Aorta (tissue), 5 donors: ENCODE data around the gene INPPL1. TPM values are rescaled to one million over a fixed set of nuclear protein-coding genes. Genes with fewer than 3 reads are reported as not detected.
A peak's percentile ranks its signal among the peaks of the same experiment; 100 is the strongest.

Source experiments
- ATAC-seq: fragments of 200-7000 bp; cut with Tn5 transposase; one replicate; pipeline ENCODE4 v1.9.1; 2022; ENCODE audit warnings: moderate library complexity; ENCODE audit not compliant: low FRiP score
- DNase-seq, 2 donors: peaks; one replicate each; pipeline ENCODE4 v3.0.0-alpha.2; 2020
- H3K27ac ChIP-seq, 2 donors: one replicate each; pipeline ENCODE4 v1.5.1; 2013; ENCODE audit warnings: low read length in 2 of 2, mild to moderate bottlenecking in 2 of 2, moderate library complexity in 2 of 2, control low read depth in 1 of 2, inconsistent platforms in 1 of 2, low read depth in 1 of 2
- H3K27me3 ChIP-seq, 2 donors: one replicate each; pipeline ENCODE4 v1.6.1; 2013; ENCODE audit warnings: control low read depth in 1 of 2, low read length in 1 of 2, mild to moderate bottlenecking in 1 of 2, moderate library complexity in 1 of 2; ENCODE audit not compliant: insufficient read depth in 2 of 2, control insufficient read depth in 1 of 2
- H3K36me3 ChIP-seq, 2 donors: one replicate each; pipeline ENCODE4 v1.6.1; 2013; ENCODE audit warnings: control low read depth in 1 of 2, low read length in 1 of 2, mild to moderate bottlenecking in 1 of 2; ENCODE audit not compliant: insufficient read depth in 2 of 2, control insufficient read depth in 1 of 2
- H3K4me1 ChIP-seq, 2 donors: one replicate each; pipeline ENCODE4 v1.6.1; 2013; ENCODE audit warnings: low read length in 2 of 2, control low read depth in 1 of 2, mild to moderate bottlenecking in 1 of 2, moderate library complexity in 1 of 2; ENCODE audit not compliant: insufficient read depth in 2 of 2, control insufficient read depth in 1 of 2
- H3K4me3 ChIP-seq, 2 donors: one replicate each; pipeline ENCODE4 v1.5.1; 2013; ENCODE audit warnings: low read length in 2 of 2, control low read depth in 1 of 2, mild to moderate bottlenecking in 1 of 2
- H3K9me3 ChIP-seq: one replicate; pipeline ENCODE4 v1.6.1; 2013; ENCODE audit warnings: mild to moderate bottlenecking, low read length; ENCODE audit not compliant: control insufficient read depth
- WGBS, 2 donors: extraction: QIAGEN DNeasy Blood & Tissue Kit; methylation state at CpG; one replicate each; pipeline ENCODE4 v1.1.7; 2013; 5-methylcytosine and 5-hydroxymethylcytosine counted together
- intact Hi-C, 2 donors: fragments of 100-400 bp; cut with DNase I; formaldehyde crosslinking; loops; one replicate each; pipeline versions ENCODE4 v1.14.2 to v1.15.0; 2022
- polyA plus RNA-seq, 2 donors: library from polyadenylated mRNA; stranded (reverse); fragments of 200-250 nt; gene quantifications; one replicate each; pipeline ENCODE4 v1.2.3, GENCODE V29; 2013
- total RNA-seq, 2 donors: library from RNA; stranded (reverse); fragmentation: NEBNext Ultra II Directional; extraction: Animal tissue kit (Norgen Biotek cat#: 25700); gene quantifications; one replicate each; pipeline ENCODE4 v1.2.1, GENCODE V29; 2021
- donor health status: healthy with polysubstance abuse.
- donor health status: Bipolar disorder and iron deficiency.
- donor health status: DM: no; HTN: no; CAD: no.
- donor health status: DM: no; HTN: no; CAD: no.
- donor health status: DM: yes; HTN: yes; CAD: no.

INPPL1 gene
- total and polyA plus RNA-seq, 4 donors, result 21.9 to 166 (median 132) TPM

DNA sequence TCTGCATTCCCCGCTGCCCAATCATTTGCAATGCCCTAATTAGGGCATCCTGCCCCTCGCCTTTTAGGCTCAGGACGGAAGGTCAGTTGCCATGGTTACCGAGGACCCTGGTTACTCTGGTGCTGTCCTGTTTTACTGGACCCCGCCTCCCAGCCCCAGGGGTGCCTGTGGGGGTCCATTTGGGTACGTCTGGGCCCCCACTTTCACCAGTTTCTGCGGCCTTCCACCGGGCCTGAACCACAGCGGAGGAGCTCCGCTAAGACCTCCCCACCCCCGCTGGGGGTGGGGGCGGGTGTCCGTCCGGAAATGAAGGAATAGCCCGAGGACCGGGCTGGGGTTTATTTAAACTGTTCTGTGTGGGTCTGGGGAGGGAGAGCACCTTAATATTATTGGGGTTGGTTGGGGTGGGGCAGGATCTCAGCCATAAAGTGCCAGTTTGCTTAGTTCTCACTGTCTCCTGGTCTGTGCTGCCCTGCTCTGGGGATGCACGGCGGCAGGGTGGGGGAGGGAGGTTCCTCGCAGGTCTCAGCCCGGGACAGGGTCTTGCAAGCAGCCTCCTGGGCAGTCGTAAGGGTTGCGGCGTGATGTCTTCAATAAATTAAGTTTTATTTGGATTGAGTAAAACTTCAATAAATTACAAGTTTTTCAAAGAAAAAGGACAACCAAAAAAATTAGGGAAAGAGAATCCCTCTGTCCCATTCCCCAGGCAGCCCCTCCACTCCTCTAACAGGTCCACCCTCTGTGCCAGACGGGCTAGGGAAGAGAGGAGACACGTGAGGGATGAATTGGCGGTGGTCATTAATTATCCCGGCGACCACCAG lies 14.1 kb downstream of the INPPL1 start:
- ATAC-seq (no peak), DNase-seq (no peak)
- peaks cover 0 to 3% of the 10 kb centered on the region in 2 donors for H3K27me3 ChIP-seq
- no peaks in the 10 kb centered on the region for H3K4me1 ChIP-seq
- peaks cover 0 to 3% of the 10 kb centered on the region in 2 donors for H3K36me3 ChIP-seq
- WGBS, 2 donors, result 71 to 74% methylated on average over 28 of the region's 28 CpGs
- H3K9me3 ChIP-seq, result no peaks in the 10 kb centered on the region
- no peak overlapping the region for H3K4me3 ChIP-seq
- no peak overlapping the region for H3K27ac ChIP-seq
- intact Hi-C loops, result loop anchor here in 1 of 2 donors (10.0 kb wide), 1 partner anchor 124 kb away; the partner anchor contains the start of gene ANAPC15

- Histone ChIP-seq H3K9me3 (no peaks in the 10 kb centered on the region), H3K4me3 (peak overlapping the region; percentile 15 to 17), H3K4me1 (no peaks in the 10 kb centered on the region), H3K27ac (no peak overlapping the region), H3K36me3 (peaks cover 0 to 1% of the 10 kb centered on the region in 2 donors), H3K27me3 (peaks cover 0 to 3% of the 10 kb centered on the region in 2 donors)
- ATAC-seq, result no peak
- WGBS, 2 donors, result 14% methylated on average over 23 to 25 of the region's 25 CpGs
- peak in 1 of 2 donors; percentile 75 for DNase-seq
- intact Hi-C loops, result loop anchor here in 1 of 2 donors (10.0 kb wide), 1 partner anchor 125 kb away; the partner anchor contains the start of gene ANAPC15
Measured at GRCh38 chr11:72239313-72239848, 14.8 kb downstream of the INPPL1 start.

DNA sequence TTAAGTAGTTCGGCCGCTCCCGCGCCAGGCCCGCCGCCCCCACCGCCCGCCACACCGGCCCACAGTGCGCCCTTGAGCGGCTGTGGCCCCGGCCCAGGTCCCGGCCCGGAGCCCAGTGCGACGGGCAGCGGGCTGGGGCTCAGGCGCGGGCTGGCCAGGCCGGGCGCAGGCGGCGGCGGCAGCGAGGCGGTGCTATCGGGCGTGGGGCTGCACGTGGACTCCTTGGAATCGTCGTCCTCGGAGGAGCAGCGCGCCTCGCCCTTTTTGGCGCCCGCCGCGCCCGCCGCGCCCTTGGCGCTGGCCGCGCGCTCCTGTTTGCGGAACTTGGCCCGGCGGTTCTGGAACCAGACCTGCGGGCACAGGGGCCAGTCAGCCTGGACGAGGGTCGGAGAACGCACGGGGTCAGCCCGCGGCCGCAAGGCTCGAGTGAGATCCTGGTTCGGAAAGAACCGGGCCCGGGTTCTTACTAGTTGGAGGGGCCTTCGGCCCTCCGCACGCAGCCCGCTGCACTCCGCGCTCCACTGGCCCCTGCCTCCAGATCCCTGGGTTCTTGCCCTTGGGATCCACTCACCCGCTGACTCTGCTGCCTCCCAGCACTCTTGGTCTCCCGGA lies 15.4 kb downstream of the INPPL1 start:
- peak; percentile 66 for ATAC-seq
- H3K4me1 ChIP-seq, result no peaks in the 10 kb centered on the region
- intact Hi-C loops, result loop anchor here in 1 of 2 donors (10.0 kb wide), 1 partner anchor 125 kb away; the partner anchor contains the start of gene ANAPC15
- peaks cover 0 to 5% of the 10 kb centered on the region in 2 donors for H3K27me3 ChIP-seq
- peak; percentile 76 to 88 for DNase-seq
- no peaks in the 10 kb centered on the region for H3K9me3 ChIP-seq
- peaks cover 0 to 1% of the 10 kb centered on the region in 2 donors for H3K36me3 ChIP-seq
- peak overlapping the region; percentile 15 to 17 for H3K4me3 ChIP-seq
- H3K27ac ChIP-seq, result no peak overlapping the region
- 0 to 1% methylated on average over 21 to 69 of the region's 69 CpGs for WGBS, 2 donors

DNA sequence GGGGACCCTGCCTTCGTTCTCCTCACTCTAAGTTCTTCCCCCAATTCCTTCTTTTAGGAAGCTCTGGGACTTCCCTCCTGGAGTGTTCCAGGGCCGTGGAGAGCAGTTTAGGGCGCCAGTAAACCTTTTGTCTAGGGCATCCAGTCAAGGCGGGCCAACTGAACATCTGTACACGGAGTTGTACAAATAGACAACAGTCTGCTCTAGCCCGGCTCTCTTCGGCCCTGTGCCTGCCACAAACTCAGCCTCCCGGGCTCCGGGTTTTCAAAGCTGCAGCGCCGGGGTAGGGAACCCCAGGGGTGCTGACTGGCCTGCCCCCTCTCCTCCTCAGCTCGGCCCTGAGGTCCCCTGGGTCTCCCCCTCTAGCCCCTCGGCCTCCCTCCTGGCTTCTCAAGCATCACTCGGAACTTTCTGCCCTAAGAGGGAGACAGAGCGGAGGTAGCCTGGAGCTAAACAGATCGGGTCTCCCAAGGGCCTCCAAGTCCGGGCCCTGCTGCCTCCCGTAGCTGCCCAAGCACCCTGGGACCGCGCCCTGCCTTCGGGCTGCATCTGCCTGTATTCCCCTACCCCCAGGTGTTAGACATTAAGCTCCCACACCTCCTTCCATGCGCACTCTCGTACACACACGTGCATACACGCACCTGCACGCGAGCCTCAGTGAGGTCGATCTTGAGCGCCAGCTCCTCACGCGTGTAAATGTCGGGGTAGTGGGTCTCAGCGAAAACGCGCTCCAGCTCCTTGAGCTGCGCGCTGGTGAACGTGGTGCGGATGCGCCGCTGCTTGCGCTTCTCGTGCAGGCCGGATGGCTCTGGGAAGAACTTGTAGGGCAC lies 16.1 kb downstream of the INPPL1 start:
- H3K27ac ChIP-seq, result no peak overlapping the region
- no peak for ATAC-seq

DNA sequence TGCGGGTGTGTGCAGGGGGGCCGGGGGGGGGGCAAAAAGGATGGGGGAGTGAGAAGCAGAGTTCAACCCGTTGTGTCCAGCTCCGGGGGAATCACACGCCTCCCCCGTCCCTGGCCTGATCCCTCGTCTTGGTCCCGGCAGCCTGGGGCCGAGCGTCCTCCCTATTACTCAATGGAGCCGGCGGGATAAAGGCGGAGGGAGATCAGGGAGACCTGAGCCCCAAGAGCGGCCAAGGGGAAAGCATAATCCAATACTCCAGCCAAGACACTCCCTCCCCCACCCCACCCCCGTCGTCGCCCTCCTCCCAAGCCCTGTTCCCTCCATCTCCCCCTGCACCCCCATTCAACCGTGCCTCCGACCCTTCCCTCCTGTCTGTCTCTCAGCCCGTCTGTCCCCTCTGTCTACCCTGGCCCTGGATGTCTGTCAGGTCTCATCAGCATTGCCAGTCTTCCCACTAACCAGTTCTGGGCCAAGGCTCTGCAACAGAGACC lies 16.8 kb downstream of the INPPL1 start:
- intact Hi-C loops, result no loop called here
- H3K4me1 ChIP-seq, result no peaks in the 10 kb centered on the region
- DNase-seq (peak in 1 of 2 donors; percentile 75), ATAC-seq (no peak)
- 21 to 31% methylated on average over 15 to 20 of the region's 20 CpGs for WGBS, 2 donors
- no peak overlapping the region for H3K4me3 ChIP-seq
- peaks cover 0 to 5% of the 10 kb centered on the region in 2 donors for H3K27me3 ChIP-seq
- H3K27ac ChIP-seq, result no peak overlapping the region
- no peaks in the 10 kb centered on the region for H3K36me3 ChIP-seq
- H3K9me3 ChIP-seq, result no peaks in the 10 kb centered on the region

More for the DNA sequence above, 16.1 kb downstream of the INPPL1 start:
- intact Hi-C loops, result no loop called here
- no peaks in the 10 kb centered on the region for H3K4me1 ChIP-seq
- H3K4me3 ChIP-seq, result peak overlapping the region in 1 of 2 donors; percentile 17
- 9 to 14% methylated on average over 43 to 44 of the region's 44 CpGs for WGBS, 2 donors
- H3K9me3 ChIP-seq, result no peaks in the 10 kb centered on the region
- peaks cover 0 to 1% of the 10 kb centered on the region in 2 donors for H3K36me3 ChIP-seq
- peaks cover 0 to 5% of the 10 kb centered on the region in 2 donors for H3K27me3 ChIP-seq
- peak in 1 of 2 donors; percentile 72 for DNase-seq

- H3K4me3 ChIP-seq, result no peak overlapping the region
- 98 to 100% methylated on average over 2 of the region's 2 CpGs for WGBS, 2 donors
- H3K27me3 ChIP-seq, result peaks cover 0 to 5% of the 10 kb centered on the region in 2 donors
- no peak overlapping the region for H3K27ac ChIP-seq
- intact Hi-C loops, result no loop called here
- ATAC-seq (no peak), DNase-seq (no peak)
- no peaks in the 10 kb centered on the region for H3K9me3 ChIP-seq
- no peaks in the 10 kb centered on the region for H3K36me3 ChIP-seq
- H3K4me1 ChIP-seq, result no peaks in the 10 kb centered on the region
Measured at GRCh38 chr11:72242141-72242540, 17.6 kb downstream of the INPPL1 start.

GRCh38 chr11:72243173-72244059 lies 18.8 kb downstream of the INPPL1 start:
- DNase-seq, result peak in 1 of 2 donors; percentile 73

More at GRCh38 chr11:72243173-72244059, 18.8 kb downstream of the INPPL1 start:
- ATAC-seq, result no peak
- Histone ChIP-seq H3K27ac (no peak overlapping the region), H3K4me1 (no peaks in the 10 kb centered on the region), H3K27me3 (peaks cover 0 to 5% of the 10 kb centered on the region in 2 donors), H3K36me3 (no peaks in the 10 kb centered on the region), H3K9me3 (no peaks in the 10 kb centered on the region), H3K4me3 (no peak overlapping the region)
- intact Hi-C loops, result no loop called here
- WGBS, 2 donors, result 27 to 32% methylated on average over 43 to 58 of the region's 58 CpGs
